ENCODE data around the gene EBPL.
A peak's percentile ranks its signal among the peaks of the same experiment; 100 is the strongest.

The EBPL gene

DNA sequence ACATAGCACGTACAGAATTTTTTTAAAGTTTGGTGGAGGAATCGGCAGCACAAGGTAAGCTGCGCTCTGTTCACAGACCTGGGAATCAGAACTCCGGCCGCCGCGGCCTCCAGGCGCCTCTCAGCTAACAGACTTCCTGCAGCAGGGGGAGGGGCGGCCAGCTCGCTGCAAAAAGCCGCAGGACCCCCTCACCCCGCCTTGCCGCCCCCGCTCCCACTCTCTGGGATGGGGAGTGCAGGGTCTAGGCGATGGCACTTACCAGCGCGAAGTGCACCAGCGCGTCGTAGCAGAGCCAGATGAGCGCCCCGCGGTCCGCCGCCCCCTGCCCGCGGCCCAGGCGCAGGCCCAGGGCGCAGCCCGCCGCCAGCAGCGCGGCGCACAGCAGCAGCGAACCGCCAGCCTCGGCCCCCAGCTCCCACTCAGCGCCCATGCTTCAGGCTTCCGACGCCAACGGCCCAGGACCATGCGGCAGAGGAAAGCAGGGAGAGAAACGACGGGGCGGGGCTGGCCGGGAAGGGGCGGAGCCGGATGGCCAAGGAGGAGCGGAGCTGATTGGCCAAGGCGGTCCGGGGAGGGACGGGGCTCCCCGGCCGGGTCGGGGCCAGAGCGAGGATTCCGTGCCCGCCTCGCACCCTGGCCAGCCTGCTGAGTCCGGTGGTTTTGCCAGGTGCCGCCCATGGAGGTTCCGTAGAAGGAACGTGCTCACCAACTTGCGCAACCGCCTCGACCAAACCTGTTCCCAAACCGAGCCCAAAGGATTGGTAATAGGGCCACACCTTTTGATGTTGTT, at the start of gene EBPL (continued):
- TF ChIP-seq ZNF707 (tag by site-specific recombination; IDR thresholded peaks at IDR 0.05) = no peak
- peak; percentile 96 for TF ChIP-seq IKZF3 (tag by site-specific recombination; IDR thresholded peaks at IDR 0.05)
- TF ChIP-seq, protein P1, sequence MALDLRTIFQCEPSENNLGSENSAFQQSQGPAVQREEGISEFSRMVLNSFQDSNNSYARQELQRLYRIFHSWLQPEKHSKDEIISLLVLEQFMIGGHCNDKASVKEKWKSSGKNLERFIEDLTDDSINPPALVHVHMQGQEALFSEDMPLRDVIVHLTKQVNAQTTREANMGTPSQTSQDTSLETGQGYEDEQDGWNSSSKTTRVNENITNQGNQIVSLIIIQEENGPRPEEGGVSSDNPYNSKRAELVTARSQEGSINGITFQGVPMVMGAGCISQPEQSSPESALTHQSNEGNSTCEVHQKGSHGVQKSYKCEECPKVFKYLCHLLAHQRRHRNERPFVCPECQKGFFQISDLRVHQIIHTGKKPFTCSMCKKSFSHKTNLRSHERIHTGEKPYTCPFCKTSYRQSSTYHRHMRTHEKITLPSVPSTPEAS (tag by site-specific recombination; IDR thresholded peaks at IDR 0.05) = no peak
- peak; percentile 78 for TF ChIP-seq ZNF341 (tag by site-specific recombination; IDR thresholded peaks at IDR 0.05; ENCODE audit: low read depth)
- TF ChIP-seq KLF9 (tag by site-specific recombination; IDR thresholded peaks at IDR 0.05; ENCODE audit: low read depth) = peak; percentile 0; the same call in 1 of the 2 replicates
- TF ChIP-seq ZNF544 (tag by site-specific recombination; IDR thresholded peaks at IDR 0.05) = no peak
- TF ChIP-seq ZNF449 (tag by site-specific recombination; IDR thresholded peaks at IDR 0.05) = 0 out of 2 replicates have a peak, but pooled peaks have one; percentile 23
- no peak for TF ChIP-seq ZFP3 (tag by site-specific recombination; IDR thresholded peaks at IDR 0.05; ENCODE audit: low read depth)
- TF ChIP-seq, protein P2, sequence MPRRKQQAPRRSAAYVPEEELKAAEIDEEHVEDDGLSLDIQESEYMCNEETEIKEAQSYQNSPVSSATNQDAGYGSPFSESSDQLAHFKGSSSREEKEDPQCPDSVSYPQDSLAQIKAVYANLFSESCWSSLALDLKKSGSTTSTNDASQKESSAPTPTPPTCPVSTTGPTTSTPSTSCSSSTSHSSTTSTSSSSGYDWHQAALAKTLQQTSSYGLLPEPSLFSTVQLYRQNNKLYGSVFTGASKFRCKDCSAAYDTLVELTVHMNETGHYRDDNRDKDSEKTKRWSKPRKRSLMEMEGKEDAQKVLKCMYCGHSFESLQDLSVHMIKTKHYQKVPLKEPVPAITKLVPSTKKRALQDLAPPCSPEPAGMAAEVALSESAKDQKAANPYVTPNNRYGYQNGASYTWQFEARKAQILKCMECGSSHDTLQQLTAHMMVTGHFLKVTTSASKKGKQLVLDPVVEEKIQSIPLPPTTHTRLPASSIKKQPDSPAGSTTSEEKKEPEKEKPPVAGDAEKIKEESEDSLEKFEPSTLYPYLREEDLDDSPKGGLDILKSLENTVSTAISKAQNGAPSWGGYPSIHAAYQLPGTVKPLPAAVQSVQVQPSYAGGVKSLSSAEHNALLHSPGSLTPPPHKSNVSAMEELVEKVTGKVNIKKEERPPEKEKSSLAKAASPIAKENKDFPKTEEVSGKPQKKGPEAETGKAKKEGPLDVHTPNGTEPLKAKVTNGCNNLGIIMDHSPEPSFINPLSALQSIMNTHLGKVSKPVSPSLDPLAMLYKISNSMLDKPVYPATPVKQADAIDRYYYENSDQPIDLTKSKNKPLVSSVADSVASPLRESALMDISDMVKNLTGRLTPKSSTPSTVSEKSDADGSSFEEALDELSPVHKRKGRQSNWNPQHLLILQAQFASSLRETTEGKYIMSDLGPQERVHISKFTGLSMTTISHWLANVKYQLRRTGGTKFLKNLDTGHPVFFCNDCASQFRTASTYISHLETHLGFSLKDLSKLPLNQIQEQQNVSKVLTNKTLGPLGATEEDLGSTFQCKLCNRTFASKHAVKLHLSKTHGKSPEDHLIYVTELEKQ (tag by site-specific recombination; IDR thresholded peaks at IDR 0.05; ENCODE audit: borderline replicate concordance) = no peak
- TF ChIP-seq GLIS2 (tag by site-specific recombination; IDR thresholded peaks at IDR 0.05) = 0 out of 2 replicates have a peak, but pooled peaks have one; percentile 48
- no peak for TF ChIP-seq ZNF175 (tag by site-specific recombination; IDR thresholded peaks at IDR 0.05)
- no peak for TF ChIP-seq WT1 (tag by site-specific recombination; IDR thresholded peaks at IDR 0.05)
- 0 out of 2 replicates have a peak, but pooled peaks have one; percentile 29 for TF ChIP-seq ZNF596 (tag by site-specific recombination; IDR thresholded peaks at IDR 0.05)
- TF ChIP-seq, protein P3, sequence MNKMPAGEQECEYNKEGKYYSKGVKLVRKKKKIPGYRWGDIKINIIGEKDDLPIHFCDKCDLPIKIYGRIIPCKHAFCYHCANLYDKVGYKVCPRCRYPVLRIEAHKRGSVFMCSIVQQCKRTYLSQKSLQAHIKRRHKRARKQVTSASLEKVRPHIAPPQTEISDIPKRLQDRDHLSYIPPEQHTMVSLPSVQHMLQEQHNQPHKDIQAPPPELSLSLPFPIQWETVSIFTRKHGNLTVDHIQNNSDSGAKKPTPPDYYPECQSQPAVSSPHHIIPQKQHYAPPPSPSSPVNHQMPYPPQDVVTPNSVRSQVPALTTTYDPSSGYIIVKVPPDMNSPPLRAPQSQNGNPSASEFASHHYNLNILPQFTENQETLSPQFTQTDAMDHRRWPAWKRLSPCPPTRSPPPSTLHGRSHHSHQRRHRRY (tag by site-specific recombination; IDR thresholded peaks at IDR 0.05) = no peak
- TF ChIP-seq, protein P4, sequence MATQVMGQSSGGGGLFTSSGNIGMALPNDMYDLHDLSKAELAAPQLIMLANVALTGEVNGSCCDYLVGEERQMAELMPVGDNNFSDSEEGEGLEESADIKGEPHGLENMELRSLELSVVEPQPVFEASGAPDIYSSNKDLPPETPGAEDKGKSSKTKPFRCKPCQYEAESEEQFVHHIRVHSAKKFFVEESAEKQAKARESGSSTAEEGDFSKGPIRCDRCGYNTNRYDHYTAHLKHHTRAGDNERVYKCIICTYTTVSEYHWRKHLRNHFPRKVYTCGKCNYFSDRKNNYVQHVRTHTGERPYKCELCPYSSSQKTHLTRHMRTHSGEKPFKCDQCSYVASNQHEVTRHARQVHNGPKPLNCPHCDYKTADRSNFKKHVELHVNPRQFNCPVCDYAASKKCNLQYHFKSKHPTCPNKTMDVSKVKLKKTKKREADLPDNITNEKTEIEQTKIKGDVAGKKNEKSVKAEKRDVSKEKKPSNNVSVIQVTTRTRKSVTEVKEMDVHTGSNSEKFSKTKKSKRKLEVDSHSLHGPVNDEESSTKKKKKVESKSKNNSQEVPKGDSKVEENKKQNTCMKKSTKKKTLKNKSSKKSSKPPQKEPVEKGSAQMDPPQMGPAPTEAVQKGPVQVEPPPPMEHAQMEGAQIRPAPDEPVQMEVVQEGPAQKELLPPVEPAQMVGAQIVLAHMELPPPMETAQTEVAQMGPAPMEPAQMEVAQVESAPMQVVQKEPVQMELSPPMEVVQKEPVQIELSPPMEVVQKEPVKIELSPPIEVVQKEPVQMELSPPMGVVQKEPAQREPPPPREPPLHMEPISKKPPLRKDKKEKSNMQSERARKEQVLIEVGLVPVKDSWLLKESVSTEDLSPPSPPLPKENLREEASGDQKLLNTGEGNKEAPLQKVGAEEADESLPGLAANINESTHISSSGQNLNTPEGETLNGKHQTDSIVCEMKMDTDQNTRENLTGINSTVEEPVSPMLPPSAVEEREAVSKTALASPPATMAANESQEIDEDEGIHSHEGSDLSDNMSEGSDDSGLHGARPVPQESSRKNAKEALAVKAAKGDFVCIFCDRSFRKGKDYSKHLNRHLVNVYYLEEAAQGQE (tag by site-specific recombination; IDR thresholded peaks at IDR 0.05) = peak; percentile 51
- TF ChIP-seq ZFHX2 (tag by site-specific recombination; conservative IDR thresholded peaks at IDR 0.05) = peak; percentile 80
- no peak for TF ChIP-seq ZNF423 (tag by site-specific recombination; IDR thresholded peaks at IDR 0.05)
- TF ChIP-seq PRDM1 (tag by site-specific recombination; IDR thresholded peaks at IDR 0.05) = no peak
- TF ChIP-seq ZBTB20 (tag by site-specific recombination; IDR thresholded peaks at IDR 0.05) = peak; percentile 74
- TF ChIP-seq, protein P5, sequence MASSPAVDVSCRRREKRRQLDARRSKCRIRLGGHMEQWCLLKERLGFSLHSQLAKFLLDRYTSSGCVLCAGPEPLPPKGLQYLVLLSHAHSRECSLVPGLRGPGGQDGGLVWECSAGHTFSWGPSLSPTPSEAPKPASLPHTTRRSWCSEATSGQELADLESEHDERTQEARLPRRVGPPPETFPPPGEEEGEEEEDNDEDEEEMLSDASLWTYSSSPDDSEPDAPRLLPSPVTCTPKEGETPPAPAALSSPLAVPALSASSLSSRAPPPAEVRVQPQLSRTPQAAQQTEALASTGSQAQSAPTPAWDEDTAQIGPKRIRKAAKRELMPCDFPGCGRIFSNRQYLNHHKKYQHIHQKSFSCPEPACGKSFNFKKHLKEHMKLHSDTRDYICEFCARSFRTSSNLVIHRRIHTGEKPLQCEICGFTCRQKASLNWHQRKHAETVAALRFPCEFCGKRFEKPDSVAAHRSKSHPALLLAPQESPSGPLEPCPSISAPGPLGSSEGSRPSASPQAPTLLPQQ (tag by site-specific recombination; IDR thresholded peaks at IDR 0.05) = no peak
- peak; percentile 94 for TF ChIP-seq SP2 (tag by site-specific recombination; IDR thresholded peaks at IDR 0.05)
- peak; percentile 36; the same call in 1 of the 2 replicates for TF ChIP-seq ZNF2 (tag by site-specific recombination; IDR thresholded peaks at IDR 0.05)
- no peak for TF ChIP-seq ZNF248 (tag by site-specific recombination; IDR thresholded peaks at IDR 0.05)
- peak; percentile 35; the same call in 1 of the 2 replicates for TF ChIP-seq ZIC2 (tag by site-specific recombination; IDR thresholded peaks at IDR 0.05)
- TF ChIP-seq PBX3 (CRISPR knock-in tag; IDR thresholded peaks at IDR 0.05) = peak; percentile 61; the same call in 1 of the 2 replicates
- TF ChIP-seq ZNF121 (tag by site-specific recombination; IDR thresholded peaks at IDR 0.05) = 0 out of 2 replicates have a peak, but pooled peaks have one; percentile 19
